Endodermal cell (in vitro differentiated cells): ENCODE measurements around the gene CREBBP. TPM values are rescaled to one million over a fixed set of nuclear protein-coding genes. Genes with fewer than 3 reads are reported as not detected.

Source experiments
- DNase-seq: peaks from one replicate; pipeline ENCODE4 v3.0.0-alpha.2; 2017
- H3K27ac ChIP-seq: 2 replicates; pipeline ENCODE4 v1.5.1; 2013; ENCODE audit warnings: mild to moderate bottlenecking, low read depth, low read length, moderate library complexity
- H3K27me3 ChIP-seq: 2 replicates; pipeline ENCODE4 v1.6.1; 2013; ENCODE audit warnings: mild to moderate bottlenecking, low read length, moderate library complexity; ENCODE audit not compliant: insufficient read depth, control insufficient read depth, poor library complexity, severe bottlenecking
- H3K36me3 ChIP-seq: 2 replicates; pipeline ENCODE4 v1.7.0; 2013; ENCODE audit warnings: mild to moderate bottlenecking, low read length, moderate library complexity; ENCODE audit not compliant: control insufficient read depth, insufficient read depth
- H3K4me1 ChIP-seq: one replicate; pipeline ENCODE4 v1.7.0; 2013; ENCODE audit warnings: low read length; ENCODE audit not compliant: control insufficient read depth, insufficient read depth
- H3K4me3 ChIP-seq: 2 replicates; pipeline ENCODE4 v1.5.1; 2013; ENCODE audit warnings: mild to moderate bottlenecking, low read length, moderate library complexity
- H3K9ac ChIP-seq: 2 replicates; pipeline ENCODE4 v1.6.1; 2013; ENCODE audit warnings: mild to moderate bottlenecking, low read length, moderate library complexity; ENCODE audit not compliant: poor library complexity, severe bottlenecking; ENCODE audit errors: extremely low read depth
- H3K9me3 ChIP-seq: 2 replicates; pipeline ENCODE4 v1.6.1; 2013; ENCODE audit warnings: mild to moderate bottlenecking, low read length, moderate library complexity; ENCODE audit not compliant: control insufficient read depth
- H3K27ac Mint-ChIP-seq: 2 replicates; pipeline ENCODE4 v1.8.0; 2020; ENCODE audit warnings: mixed read lengths
- H3K27me3 Mint-ChIP-seq: 2 replicates; pipeline ENCODE4 v1.8.0; 2021; ENCODE audit warnings: mild to moderate bottlenecking, mixed read lengths; ENCODE audit not compliant: insufficient read depth
- H3K36me3 Mint-ChIP-seq: 2 replicates; pipeline ENCODE4 v1.8.0; 2020; ENCODE audit warnings: low read depth, mixed read lengths
- H3K4me1 Mint-ChIP-seq: 2 replicates; pipeline ENCODE4 v1.8.0; 2020; ENCODE audit warnings: mixed read lengths
- H3K4me3 Mint-ChIP-seq: 2 replicates; pipeline ENCODE4 v1.8.0; 2020; ENCODE audit warnings: mild to moderate bottlenecking, moderate library complexity, mixed read lengths
- H3K9me3 Mint-ChIP-seq: 2 replicates; pipeline ENCODE4 v1.8.0; 2020; ENCODE audit warnings: mild to moderate bottlenecking, mixed read lengths
- CTCF ChIP-seq: fragments of 200-600 bp; sonication (generic); conservative IDR thresholded peaks from 2 replicates; pipeline ENCODE4 v1.5.0; 2021; ENCODE audit warnings: antibody characterized with exemption, mild to moderate bottlenecking
- WGBS, 2 experiments: methylation state at CpG; one replicate each; pipeline versions ENCODE4 v1.1.5 to v1.1.7; 2013; ENCODE audit warnings: missing lambda C conversion rate in 2 of 2, mixed read lengths in 1 of 2; ENCODE audit not compliant: insufficient coverage in 1 of 2, insufficient read length in 1 of 2; 5-methylcytosine and 5-hydroxymethylcytosine counted together
- total RNA-seq, 2 donors: library from RNA; stranded (reverse); fragmentation: NEBNext Ultra II Directional in 1 of 2; extraction: Animal tissue kit (Norgen Biotek cat#: 25700) in 1 of 2; gene quantifications; 2 replicates in 1 of 2; 3 replicates in 1 of 2; pipeline ENCODE4 v1.2.1, GENCODE V29; 2021

The CREBBP gene
- total RNA-seq, 2 donors from 2014 or later: 71.1 to 103 TPM

GRCh38 chr16:3922241-3922640 lies 41.7 kb upstream of the CREBBP start:
- H3K36me3 ChIP-seq: no peaks in the 10 kb centered on the region
- no peaks in the 10 kb centered on the region for H3K36me3 Mint-ChIP-seq
- H3K4me3 ChIP-seq: no peak overlapping the region
- H3K9me3 ChIP-seq: peaks cover 7% of the 10 kb centered on the region
- no peak for DNase-seq
- peaks cover 7% of the 10 kb centered on the region for H3K27me3 Mint-ChIP-seq
- H3K9me3 Mint-ChIP-seq: peaks cover 29% of the 10 kb centered on the region
- H3K27ac Mint-ChIP-seq: no peak overlapping the region
- no peak overlapping the region for H3K4me3 Mint-ChIP-seq
- H3K9ac ChIP-seq: no peak overlapping the region
- no peak for TF ChIP-seq CTCF
- no peaks in the 10 kb centered on the region for H3K4me1 Mint-ChIP-seq
- H3K27me3 ChIP-seq: no peaks in the 10 kb centered on the region
- no peak overlapping the region for H3K27ac ChIP-seq
- 67 to 78% methylated on average over 11 to 13 of the region's 13 CpGs for WGBS, 2 experiments
- H3K4me1 ChIP-seq: no peaks in the 10 kb centered on the region

- H3K27ac Mint-ChIP-seq: no peak overlapping the region
- no peak overlapping the region for H3K4me3 Mint-ChIP-seq
- TF ChIP-seq CTCF: no peak
- no peaks in the 10 kb centered on the region for H3K4me1 ChIP-seq
- no peak overlapping the region for H3K4me3 ChIP-seq
- H3K27me3 ChIP-seq: no peaks in the 10 kb centered on the region
- H3K27ac ChIP-seq: no peak overlapping the region
- H3K36me3 Mint-ChIP-seq: no peaks in the 10 kb centered on the region
- DNase-seq: no peak
- H3K9me3 ChIP-seq: peaks cover 7% of the 10 kb centered on the region
- 77 to 82% methylated on average over 5 to 8 of the region's 8 CpGs for WGBS, 2 experiments
- no peaks in the 10 kb centered on the region for H3K36me3 ChIP-seq
- H3K4me1 Mint-ChIP-seq: no peaks in the 10 kb centered on the region
- peaks cover 7% of the 10 kb centered on the region for H3K27me3 Mint-ChIP-seq
- H3K9me3 Mint-ChIP-seq: peaks cover 39% of the 10 kb centered on the region
- no peak overlapping the region for H3K9ac ChIP-seq
These were observed 39.7 kb upstream of the CREBBP start for GRCh38 chr16:3920206-3920605.

- Histone ChIP-seq H3K27me3 (no peaks in the 10 kb centered on the region), H3K9ac (no peak overlapping the region), H3K4me3 (no peak overlapping the region), H3K36me3 (no peaks in the 10 kb centered on the region), H3K4me1 (no peaks in the 10 kb centered on the region), H3K9me3 (peaks cover 7% of the 10 kb centered on the region), H3K27ac (no peak overlapping the region)
- TF ChIP-seq CTCF: no peak
- Mint-ChIP-seq H3K4me1 (no peaks in the 10 kb centered on the region), H3K4me3 (no peak overlapping the region), H3K27ac (no peak overlapping the region), H3K36me3 (no peaks in the 10 kb centered on the region), H3K9me3 (peaks cover 39% of the 10 kb centered on the region), H3K27me3 (peaks cover 7% of the 10 kb centered on the region)
- no peak for DNase-seq
- 79% methylated on average over 6 of the region's 6 CpGs for WGBS, 2 experiments
These were observed 38.9 kb upstream of the CREBBP start for GRCh38 chr16:3919413-3919812.
